HTERT RPE-1 (cell line): ENCODE results near the gene CNPY1.

ENCODE experiments used
- in situ Hi-C: fragments of 300-500 bp; cut with MboI; formaldehyde crosslinking; loops from 4 replicates; pipeline ENCODE4 v1.14.3; 2020; ENCODE audit warnings: low sequenced_read_pairs

The CNPY1 gene

GRCh38 chr7:155514296-155514695 is 32.1 kb downstream of the CNPY1 start:
- in situ Hi-C loops = no loop called here

GRCh38 chr7:155513543-155514285 is 32.6 kb downstream of the CNPY1 start:
- in situ Hi-C loops = no loop called here

- in situ Hi-C loops = no loop called here
Measured at GRCh38 chr7:155512246-155512887, 34.0 kb downstream of the CNPY1 start.

GRCh38 chr7:155511702-155511996 is 34.7 kb downstream of the CNPY1 start:
- in situ Hi-C loops = no loop called here

- in situ Hi-C loops = no loop called here
Measured at GRCh38 chr7:155510975-155511701, 35.2 kb downstream of the CNPY1 start.

- in situ Hi-C loops = no loop called here
Measured at GRCh38 chr7:155509725-155510551, 36.4 kb downstream of the CNPY1 start.

GRCh38 chr7:155509359-155509724 is 37.0 kb downstream of the CNPY1 start:
- in situ Hi-C loops = no loop called here

GRCh38 chr7:155508376-155509358 is 37.7 kb downstream of the CNPY1 start:
- in situ Hi-C loops = no loop called here

GRCh38 chr7:155507576-155507975 is 38.8 kb downstream of the CNPY1 start:
- in situ Hi-C loops = no loop called here

- in situ Hi-C loops = no loop called here
Measured at GRCh38 chr7:155506854-155507337, 39.5 kb downstream of the CNPY1 start.

- in situ Hi-C loops = no loop called here
Measured at GRCh38 chr7:155505422-155505793, 41.0 kb downstream of the CNPY1 start.

- in situ Hi-C loops = no loop called here
Measured at GRCh38 chr7:155497149-155497901, 49.0 kb downstream of the CNPY1 start.

GRCh38 chr7:155496267-155497005 is 49.9 kb downstream of the CNPY1 start:
- in situ Hi-C loops = no loop called here

- in situ Hi-C loops = no loop called here
Measured at GRCh38 chr7:155495440-155496248, 50.7 kb downstream of the CNPY1 start.

GRCh38 chr7:155494551-155494950 is 51.8 kb downstream of the CNPY1 start:
- in situ Hi-C loops = no loop called here

- in situ Hi-C loops = no loop called here
Measured at GRCh38 chr7:155493744-155494538, 52.4 kb downstream of the CNPY1 start.

GRCh38 chr7:155491812-155492211 is 54.5 kb downstream of the CNPY1 start:
- in situ Hi-C loops = no loop called here
